SK-MEL-5 (cell line): ENCODE results near the gene CTNND2. TPM values are rescaled to one million over a fixed set of nuclear protein-coding genes. Genes with fewer than 3 reads are reported as not detected.
"Not testable (repeated sequence)": the region's sequence is repeated elsewhere in the genome, so short reads cannot be mapped to it uniquely, and the experiment has no call there.

Source experiments
- DNase-seq: peaks from one replicate; pipeline ENCODE4 v3.0.0-alpha.2; 2016; ENCODE audit warnings: low read depth, low spot score
- in situ Hi-C: cut with HindIII; loops from 2 replicates; pipeline ENCODE4 v1.10.0; 2016; ENCODE audit warnings: low sequenced_read_pairs, high pct_unique_total_duplicates, low pct_unique_long_range_greater_than_20kb
- total RNA-seq: library from RNA; depleted of rRNA; stranded (reverse); fragments of >200 nt; shearing (Covaris generic); gene quantifications from 2 replicates; pipeline ENCODE4 v1.2.3, GENCODE V29; 2014

CTNND2 gene
- total RNA-seq, 1 experiment from 2014 or later = 0.85 TPM

GRCh38 chr5:11888221-11888620 lies 16.0 kb downstream of the CTNND2 start:
- in situ Hi-C loops = no loop called here

GRCh38 chr5:11878814-11879213 lies 25.4 kb downstream of the CTNND2 start:
- in situ Hi-C loops = no loop called here
- no peak for DNase-seq

More at GRCh38 chr5:11888221-11888620, 16.0 kb downstream of the CTNND2 start:
- no peak for DNase-seq

DNA sequence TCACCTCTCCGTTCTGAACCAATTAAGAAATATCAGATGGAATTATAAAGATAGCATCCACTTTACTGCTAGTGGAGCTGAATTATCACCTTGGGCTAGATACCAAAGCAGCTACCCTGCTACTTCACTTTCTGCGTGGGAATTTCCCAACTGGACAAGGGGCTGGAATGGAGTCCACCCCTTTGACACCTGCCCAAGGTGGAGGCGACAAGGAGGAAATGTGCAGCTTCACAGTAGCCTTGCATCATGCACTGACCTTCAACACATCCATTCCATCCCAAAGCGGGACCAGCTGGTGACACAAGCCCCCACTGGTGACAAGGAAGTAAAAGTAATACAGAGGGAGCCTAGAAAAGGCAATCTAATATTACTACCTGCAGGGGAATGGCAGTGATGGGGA lies 30.7 kb downstream of the CTNND2 start:
- in situ Hi-C loops = no loop called here
- no peak for DNase-seq

DNA sequence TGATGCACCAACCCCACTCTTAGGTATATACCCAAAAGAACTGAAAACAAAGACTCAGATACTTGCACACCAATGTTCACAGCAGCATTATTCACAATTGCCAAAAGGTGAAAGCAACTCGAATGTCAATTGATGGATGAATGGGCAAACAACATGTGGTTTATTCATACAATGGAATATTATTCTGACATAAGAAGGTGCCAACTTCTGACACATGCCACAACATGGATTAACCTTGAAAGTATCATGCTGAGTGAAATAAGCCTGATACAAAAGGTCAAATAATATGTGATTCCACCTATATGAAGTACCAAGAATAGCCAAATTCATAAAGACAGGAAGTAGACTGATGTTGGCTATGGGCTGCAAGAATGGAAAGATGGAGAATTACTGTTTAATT lies 35.0 kb downstream of the CTNND2 start:
- in situ Hi-C loops = no loop called here
- no peak for DNase-seq

DNA sequence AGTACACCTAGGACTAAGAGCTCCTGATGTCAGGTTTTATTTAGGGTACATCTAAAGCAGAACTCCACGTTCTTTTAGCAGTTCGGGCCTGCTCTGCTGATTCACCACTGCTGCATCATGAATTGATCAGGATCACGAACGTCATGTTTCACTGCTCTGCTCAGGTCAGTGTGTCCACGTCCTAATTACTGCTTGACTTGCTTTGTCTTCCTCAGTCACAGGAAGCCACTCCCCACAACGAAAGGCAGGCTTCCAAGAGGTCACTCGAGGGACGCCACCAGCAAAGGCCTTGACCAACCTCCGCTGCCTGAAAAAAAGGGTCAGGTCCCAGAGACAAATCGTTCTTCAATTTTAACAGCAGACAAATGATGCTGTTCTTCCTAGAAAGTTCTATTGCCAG lies 40.3 kb downstream of the CTNND2 start:
- in situ Hi-C loops = no loop called here
- no peak for DNase-seq

DNA sequence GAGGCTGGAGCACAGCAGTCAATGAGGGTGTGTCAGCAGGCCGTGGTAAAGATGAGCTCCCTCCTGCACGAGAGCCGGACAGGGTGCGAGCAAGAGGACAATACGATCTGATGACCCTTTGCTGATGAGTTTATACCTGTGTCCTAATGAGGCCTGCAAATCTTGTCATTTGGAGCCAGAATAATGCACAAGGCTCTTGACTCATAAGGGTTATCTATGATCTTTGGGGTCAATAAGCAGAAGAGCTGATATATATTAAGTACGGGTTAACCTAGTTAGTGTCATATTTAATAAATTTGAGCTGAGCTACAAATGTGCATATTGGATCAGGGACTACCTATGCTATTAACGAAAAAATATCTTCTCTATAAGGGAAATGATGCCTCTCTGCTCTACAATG lies 46.9 kb downstream of the CTNND2 start:
- in situ Hi-C loops = no loop called here
- DNase-seq = no peak

- in situ Hi-C loops = no loop called here
These were observed 49.3 kb downstream of the CTNND2 start for GRCh38 chr5:11854936-11855335.

DNA sequence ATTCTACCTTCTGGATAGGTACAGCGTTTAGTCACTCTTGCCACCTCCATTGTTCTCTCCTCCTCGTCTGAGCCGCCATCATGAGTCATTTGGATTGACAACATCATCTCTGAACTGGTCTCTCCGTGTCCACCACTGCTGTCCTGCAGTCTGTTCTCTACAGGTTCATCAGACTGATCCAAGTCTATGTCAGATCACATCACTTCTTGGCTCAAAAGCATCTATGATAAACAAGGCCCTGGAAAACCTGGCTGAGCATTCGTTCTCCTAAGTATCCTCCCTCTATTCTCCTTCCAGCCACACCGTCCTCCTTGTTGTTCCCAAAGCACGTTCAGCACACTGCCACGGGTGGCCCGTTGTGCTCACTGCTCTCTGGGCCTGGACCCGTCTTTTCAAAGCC lies 50.5 kb downstream of the CTNND2 start:
- in situ Hi-C loops = no loop called here
- no peak for DNase-seq

More at GRCh38 chr5:11854936-11855335, 49.3 kb downstream of the CTNND2 start:
- no peak for DNase-seq

DNA sequence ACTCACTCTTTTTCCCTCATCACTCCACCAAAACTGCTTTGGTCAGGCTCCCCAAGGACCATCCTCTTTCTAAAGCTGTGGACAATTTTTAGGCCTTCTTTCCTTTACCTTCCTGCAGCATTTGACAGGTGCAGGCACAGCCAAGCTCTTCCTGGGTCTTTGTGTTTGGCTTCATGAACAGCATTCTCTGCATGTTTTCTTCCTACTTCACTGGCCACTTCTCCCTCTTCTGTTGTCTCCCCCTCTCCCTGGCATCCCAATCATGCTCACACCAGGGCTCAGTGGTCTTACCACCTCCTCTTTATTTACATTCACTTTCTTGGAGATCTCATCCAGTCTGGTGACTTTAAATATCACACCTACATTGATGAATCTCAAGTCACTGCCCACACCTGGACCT lies 51.1 kb downstream of the CTNND2 start:
- in situ Hi-C loops = no loop called here
- DNase-seq = no peak

GRCh38 chr5:11852717-11853087 lies 51.5 kb downstream of the CTNND2 start:
- in situ Hi-C loops = no loop called here
- DNase-seq = no peak

- DNase-seq = no peak
- in situ Hi-C loops = no loop called here
These were observed 52.1 kb downstream of the CTNND2 start for GRCh38 chr5:11851965-11852716.

- in situ Hi-C loops = no loop called here
- peak; percentile 9 for DNase-seq
These were observed 52.8 kb downstream of the CTNND2 start for GRCh38 chr5:11851416-11851815.

GRCh38 chr5:11828566-11828965 lies 75.7 kb downstream of the CTNND2 start:
- DNase-seq, in situ Hi-C loops: not testable (repeated sequence)

GRCh38 chr5:11822598-11822997 lies 81.6 kb downstream of the CTNND2 start:
- DNase-seq = no peak

GRCh38 chr5:11815916-11816315 lies 88.3 kb downstream of the CTNND2 start:
- DNase-seq = no peak
- in situ Hi-C loops = no loop called here

More at GRCh38 chr5:11822598-11822997, 81.6 kb downstream of the CTNND2 start:
- in situ Hi-C loops = no loop called here

- in situ Hi-C loops = no loop called here
- DNase-seq = no peak
These were observed 88.8 kb downstream of the CTNND2 start for GRCh38 chr5:11815481-11815880.

DNA sequence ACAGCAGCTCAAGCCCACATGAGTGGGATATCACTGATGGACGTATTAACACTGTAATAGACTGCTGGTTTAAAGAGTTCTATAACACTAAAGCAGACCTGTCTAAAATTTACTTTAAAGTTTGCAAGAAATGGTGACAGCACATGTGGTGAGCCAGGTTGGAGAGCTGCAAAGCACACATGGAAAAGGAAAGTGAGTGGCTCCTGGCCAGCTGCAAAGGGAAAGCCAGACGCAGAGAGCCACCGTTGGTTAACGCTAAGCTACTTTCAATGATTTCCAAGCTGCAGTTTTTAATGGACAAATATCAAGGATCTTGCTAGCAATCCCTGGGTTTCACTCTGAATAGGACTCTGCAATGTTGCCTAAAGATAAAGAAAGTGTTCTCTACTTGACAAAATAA lies 89.9 kb downstream of the CTNND2 start:
- no peak for DNase-seq
- in situ Hi-C loops = no loop called here

GRCh38 chr5:11809407-11809806 lies 94.8 kb downstream of the CTNND2 start:
- in situ Hi-C loops = no loop called here
- DNase-seq = no peak

GRCh38 chr5:11803436-11803835 lies 100.8 kb downstream of the CTNND2 start:
- in situ Hi-C loops = no loop called here
- DNase-seq = no peak

- no peak for DNase-seq
- in situ Hi-C loops = no loop called here
These were observed 103.2 kb downstream of the CTNND2 start for GRCh38 chr5:11801061-11801460.
